ENCODE data around the gene F5.
A peak's percentile ranks its signal among the peaks of the same experiment; 100 is the strongest.
"Not testable (repeated sequence)": the region's sequence is repeated elsewhere in the genome, so short reads cannot be mapped to it uniquely, and the experiment has no call there.

The F5 gene

DNA sequence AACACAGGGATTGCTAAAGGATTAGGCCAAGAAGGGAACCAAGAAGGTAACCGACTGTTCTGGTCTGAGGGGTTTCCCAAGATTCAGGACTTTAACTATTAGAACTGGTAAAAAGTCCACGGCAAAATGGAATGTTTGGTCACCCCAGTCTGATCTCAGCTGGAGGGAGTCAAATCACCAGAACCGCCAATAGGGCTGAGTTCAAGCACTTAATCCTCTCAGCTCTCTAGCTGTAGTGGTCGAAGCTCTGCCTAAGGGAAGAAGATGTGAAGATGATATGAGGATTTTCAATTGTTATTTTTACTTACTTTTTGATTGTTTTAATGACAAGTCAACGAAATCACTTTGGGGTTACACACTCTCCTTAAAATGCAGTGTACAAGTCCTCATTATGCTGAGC lies 29.1 kb downstream of the F5 start:
- no peak for DNase-seq (ENCODE audit: low read depth, low spot score)
- H3K4me3 ChIP-seq (ENCODE audit: low read length), result no peak overlapping the region

DNA sequence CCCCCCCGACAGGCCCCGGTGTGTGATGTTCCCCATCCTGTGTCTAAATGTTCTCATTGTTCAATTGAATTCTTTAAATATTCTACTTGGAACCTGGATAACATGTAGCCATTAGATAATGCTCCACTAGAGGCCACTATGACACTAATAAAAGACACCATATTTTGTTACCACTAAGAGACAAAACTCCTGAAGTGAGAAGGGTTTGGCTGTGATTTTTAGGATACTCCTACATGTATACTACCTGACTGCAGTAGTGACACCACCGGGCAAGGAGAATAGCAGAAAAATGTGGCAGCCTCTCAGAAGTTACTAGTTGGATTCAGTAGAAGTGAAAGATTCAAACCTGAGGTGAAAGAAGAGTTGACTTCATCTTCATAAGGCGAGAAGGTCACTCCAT lies 36.0 kb downstream of the F5 start:
- DNase-seq (ENCODE audit: low read depth, low spot score), result peak; percentile 59
- H3K4me3 ChIP-seq (ENCODE audit: low read length), result no peak overlapping the region

DNA sequence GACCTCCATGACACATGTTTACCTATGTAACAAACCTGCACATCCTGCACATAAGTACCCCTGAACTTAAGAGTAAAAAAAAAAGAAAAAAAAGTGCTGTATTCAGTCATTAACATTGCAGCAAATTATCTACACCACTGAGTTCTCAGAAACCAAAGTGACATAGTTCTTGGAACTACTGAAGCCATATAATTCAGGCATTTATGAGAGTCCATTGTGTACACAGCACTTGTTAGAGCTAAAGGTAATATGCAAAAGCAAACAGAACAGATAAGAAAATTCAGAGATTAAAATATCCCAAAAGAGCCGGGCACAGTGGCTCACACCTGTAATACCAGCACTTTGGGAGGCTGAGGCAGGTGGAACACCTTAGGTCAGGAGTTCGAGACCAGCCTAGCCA lies 38.0 kb downstream of the F5 start:
- no peak for DNase-seq (ENCODE audit: low read depth, low spot score)
- no peak overlapping the region for H3K4me3 ChIP-seq (ENCODE audit: low read length)

DNA sequence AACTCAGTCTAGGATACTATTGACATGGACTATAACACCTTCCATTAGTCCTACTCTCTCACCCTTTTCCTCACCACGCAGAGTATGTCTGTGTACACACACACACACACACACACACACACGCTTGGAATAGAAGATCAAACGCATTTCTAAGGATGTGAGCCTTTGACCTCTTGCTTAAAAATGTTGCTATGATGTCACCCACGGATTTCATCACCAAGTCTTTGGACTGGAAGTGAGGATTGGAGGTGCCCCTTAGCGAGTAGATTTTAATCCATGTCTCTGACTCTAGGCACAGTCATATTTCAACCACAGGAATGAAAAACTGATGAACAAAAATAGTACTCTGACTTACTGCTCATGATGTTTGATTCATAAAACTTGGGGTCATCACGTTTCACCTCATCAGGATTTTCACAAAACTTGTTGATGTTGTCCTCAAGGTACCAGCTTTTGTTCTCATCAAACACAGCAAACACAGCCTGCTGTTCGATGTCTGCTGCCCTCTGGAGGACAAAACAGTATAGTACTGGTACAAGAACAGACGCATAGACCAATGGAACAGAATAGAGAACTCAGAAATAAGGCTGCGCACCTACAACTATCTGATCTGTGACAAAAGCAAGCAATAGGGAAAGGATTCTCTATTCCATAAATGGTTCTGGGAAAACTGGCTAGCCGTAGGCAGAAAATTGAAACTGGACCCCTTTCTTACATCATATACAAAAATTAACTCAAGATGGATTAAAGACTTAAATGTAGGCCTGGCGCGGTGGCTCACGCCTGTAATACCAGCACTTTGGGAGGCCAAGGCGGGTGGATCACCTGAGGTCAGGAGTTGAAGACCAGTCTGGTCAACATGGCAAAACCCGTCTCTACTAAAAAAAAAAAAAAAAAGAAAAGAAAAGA lies 39.9 kb downstream of the F5 start:
- DNase-seq (ENCODE audit: low read depth, low spot score), result peak; percentile 76
- no peak overlapping the region for H3K4me3 ChIP-seq (ENCODE audit: low read length)

DNA sequence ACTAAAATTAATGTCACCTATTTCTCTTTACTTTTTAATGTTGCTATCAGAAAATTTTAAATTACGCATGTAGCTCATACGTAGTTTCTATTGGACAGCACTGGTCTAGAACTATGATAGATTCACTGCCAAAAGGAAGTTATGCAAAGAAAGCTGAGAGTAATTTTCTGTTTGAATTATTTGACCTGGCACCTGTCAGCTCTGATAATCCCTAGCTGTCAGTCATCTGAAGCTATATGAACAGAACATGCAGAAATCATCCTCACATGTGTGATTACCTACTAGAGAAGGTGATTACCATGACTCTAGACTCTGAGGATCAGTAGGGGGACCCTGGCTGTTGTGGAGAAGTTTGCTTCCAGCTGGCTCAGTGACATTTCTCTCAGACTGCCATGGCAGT lies 40.8 kb downstream of the F5 start:
- H3K4me3 ChIP-seq (ENCODE audit: low read length), result no peak overlapping the region
- DNase-seq (ENCODE audit: low read depth, low spot score), result no peak

DNA sequence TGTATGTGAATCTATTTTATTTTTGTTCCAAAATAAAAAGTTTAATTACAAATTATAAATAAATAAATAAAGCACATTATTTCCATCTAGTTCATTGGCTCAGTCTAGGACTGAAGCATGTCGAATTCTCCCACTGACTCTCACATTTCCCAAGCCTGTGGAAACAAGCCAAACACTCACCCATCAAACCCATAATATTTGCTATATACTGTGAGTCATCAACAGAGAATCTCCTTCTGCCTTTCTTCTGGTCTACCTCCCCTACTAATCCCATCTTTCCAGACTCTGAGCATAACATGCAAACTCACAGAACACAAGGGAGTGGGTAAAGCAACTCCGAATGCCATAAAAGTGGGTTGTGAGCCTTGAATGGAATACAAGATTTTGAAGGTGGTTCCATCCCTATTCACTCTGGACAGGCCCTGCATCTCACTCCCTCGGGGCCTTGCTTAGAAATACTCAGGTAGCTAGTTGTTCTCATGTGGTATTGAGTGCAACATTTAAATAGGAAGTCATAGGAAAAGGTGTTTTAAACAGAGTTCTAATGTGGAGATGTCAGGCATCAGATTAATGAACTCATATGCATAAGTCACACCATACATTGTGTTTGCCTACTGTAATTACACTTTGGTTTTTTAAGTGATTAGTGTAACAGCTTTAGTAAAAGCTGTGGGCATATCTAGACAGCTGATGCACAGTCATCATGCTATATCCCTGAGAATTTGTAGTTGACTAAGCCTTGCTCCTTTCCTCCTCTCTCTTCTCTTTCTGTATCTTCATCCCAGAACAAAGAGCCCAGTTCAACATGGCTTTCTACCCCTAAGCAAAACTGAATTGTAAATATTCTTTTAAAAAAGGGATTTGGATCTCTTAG lies 47.0 kb downstream of the F5 start:
- H3K4me3 ChIP-seq (ENCODE audit: low read length), result no peak overlapping the region
- DNase-seq (ENCODE audit: low read depth, low spot score), result no peak

DNA sequence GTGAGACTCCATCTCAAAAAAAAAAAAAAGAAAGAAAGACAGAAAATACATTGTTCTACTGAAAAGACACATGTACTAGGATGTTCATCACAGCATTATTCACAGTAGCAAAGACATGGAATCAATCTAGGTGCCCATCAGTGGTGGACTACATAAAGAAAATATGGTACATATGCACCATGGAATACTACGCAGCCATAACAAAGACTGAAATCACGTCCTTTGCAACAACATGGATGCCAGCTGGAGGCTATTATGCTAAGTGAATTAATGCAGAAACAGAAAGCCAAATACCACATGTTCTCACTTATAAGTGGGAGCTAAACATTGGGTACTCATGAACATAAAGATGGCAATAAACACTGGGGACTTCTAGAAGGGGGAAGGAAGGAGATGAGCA lies 51.6 kb downstream of the F5 start:
- no peak overlapping the region for H3K4me3 ChIP-seq (ENCODE audit: low read length)
- no peak for DNase-seq (ENCODE audit: low read depth, low spot score)

DNA sequence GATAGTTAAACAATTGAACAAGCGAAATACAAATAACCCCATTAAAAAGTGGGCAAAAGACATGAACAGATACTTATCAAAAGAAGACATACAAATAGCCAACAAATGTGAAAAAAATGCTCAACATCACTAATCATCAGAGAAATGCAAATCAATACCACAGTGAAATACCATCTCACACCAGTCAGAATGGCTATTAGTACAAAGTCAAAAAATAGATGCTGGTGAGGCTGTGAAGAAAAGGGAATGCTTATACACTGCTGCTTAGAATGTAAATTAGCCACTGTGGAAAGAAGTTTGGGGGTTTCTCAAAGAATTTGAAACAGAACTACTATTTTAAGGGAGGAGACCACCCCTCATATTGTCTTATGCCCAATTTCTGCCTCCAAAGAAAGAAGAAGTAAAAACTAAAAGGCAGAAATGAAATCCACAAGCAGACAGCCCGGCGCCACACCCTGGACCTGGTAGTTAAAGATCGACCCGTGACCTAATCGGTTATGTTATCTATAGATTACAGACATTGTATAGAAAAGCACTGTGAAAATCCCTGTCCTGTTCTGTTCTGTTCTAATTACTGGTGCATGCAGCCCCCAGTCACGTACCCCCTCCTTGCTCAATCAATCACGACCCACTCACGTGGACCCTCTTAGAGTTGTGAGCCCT lies 52.6 kb downstream of the F5 start:
- H3K4me3 ChIP-seq (ENCODE audit: low read length); DNase-seq (ENCODE audit: low read depth, low spot score): not testable (repeated sequence)

DNA sequence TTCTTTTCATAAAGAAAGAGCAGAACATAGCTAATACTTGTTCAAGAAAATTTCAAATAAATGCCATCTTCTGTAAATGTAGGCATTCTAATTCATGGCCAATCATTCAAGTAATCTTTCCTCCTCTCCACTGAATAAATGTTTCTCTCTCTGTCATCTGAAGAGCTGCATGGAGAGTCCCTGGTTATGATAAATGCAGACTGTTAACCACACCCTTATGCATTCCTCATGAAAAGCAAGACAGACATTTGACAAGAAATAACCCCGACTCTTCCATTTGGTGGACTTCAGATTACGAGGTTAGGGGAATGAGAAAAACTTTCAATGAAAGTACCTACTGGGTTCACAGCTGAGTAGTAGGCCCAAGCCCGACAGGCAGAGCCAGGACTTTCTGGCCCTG lies 55.8 kb downstream of the F5 start:
- no peak for DNase-seq (ENCODE audit: low read depth, low spot score)
- no peak overlapping the region for H3K4me3 ChIP-seq (ENCODE audit: low read length)

DNA sequence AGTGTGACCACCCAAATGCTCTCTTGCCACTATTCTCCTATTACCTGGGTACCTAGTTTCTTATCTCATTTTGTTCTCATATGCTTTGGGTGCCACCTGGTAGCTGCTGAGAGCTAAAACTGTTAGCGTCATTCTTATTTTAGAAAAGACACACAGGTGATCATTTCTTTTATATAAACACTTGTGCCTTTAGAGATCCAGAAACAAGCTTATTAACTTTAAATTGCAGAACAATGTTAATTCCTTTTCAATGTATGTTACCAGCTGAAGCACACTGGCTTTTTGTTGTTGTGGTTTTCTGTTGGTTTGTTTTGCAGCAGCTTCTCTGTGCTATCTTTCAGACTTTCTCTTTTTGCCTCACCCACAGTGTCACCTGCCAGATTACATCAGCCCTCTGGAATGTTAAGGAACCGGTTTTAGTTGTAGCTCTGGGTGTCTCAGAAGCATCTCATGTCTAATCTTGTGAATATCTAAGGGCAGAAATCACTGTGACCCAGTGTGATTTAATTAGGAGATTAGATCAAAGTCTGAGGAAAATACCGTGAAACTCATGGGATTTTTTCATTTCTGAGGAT lies 57.1 kb downstream of the F5 start:
- no peak overlapping the region for H3K4me3 ChIP-seq (ENCODE audit: low read length)
- DNase-seq (ENCODE audit: low read depth, low spot score), result peak; percentile 62

DNA sequence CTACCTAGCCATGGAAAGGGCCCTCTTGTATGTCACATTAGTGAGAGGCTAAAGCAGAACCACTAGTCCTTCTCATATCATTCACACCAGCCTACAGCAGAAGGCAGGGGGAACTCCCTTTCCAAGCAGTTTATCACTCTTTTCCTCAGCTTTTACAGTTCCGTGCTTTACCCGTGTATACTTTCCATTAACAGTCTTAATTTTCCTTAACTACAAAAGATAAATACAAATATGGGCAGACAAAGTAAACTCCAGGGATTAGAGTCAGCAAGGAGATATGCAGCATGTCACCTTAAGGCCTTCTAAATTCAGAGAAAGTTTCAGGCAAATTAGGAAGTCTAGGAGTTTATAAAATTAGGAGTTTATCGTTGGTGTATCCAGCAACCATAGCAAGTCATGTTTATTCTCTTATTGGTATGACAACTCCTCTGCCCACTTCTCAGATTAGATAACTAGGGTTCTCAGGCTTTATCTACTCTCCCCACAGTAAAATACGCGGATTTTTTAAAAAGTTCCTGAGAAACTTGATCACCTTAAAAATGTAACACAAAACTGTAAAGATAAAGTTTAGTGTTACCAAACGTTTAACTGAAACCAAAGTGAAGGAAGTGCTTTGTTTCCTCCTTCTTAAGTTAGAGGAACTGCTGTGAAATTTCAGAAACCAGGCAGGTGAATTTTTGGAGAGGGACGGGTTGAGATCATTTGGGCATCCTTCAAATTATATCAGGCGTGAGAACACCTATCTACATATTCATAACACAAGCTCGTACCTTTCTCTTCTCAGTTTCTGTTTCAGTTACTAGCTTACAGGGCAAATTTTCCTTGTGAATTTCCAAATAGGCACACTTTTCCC lies 57.8 kb downstream of the F5 start:
- DNase-seq (ENCODE audit: low read depth, low spot score), result no peak
- H3K4me3 ChIP-seq (ENCODE audit: low read length), result no peak overlapping the region

DNA sequence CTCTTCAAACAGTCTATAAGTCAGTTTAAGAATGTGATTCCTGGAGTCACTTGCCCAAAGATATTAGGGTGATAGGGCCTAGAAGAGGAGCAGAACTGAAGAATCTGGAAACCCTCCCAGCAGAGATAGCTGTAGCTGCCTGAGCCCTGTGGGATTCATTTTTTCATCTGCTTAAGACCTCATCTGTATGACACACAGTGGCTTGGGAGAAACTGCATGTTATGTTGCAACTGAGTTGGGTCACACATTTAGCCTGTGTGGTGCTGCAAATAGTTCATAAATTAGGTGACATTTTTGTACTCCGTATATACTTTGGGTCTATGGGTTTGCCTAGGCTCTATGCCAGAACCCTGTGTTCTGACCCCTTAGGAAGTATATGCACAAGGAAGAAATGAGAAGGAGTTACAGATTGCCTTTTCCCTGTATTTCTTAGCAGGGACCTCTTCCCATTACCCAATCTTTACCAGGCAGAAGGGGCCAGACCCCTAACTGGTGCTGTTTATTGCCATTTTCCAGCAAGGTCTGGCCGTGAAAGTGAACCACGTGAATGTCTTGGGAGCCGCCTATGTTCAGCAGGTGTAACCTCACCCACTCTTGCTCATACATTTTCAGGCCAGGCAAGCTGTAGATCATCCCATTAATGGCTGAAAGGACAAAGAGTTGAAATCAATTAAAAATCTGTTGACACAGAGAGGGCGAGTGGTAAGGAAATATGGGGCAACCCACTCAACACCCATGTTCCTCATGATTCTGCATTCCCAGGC lies 58.6 kb downstream of the F5 start:
- DNase-seq (ENCODE audit: low read depth, low spot score), result no peak
- H3K4me3 ChIP-seq (ENCODE audit: low read length), result no peak overlapping the region

DNA sequence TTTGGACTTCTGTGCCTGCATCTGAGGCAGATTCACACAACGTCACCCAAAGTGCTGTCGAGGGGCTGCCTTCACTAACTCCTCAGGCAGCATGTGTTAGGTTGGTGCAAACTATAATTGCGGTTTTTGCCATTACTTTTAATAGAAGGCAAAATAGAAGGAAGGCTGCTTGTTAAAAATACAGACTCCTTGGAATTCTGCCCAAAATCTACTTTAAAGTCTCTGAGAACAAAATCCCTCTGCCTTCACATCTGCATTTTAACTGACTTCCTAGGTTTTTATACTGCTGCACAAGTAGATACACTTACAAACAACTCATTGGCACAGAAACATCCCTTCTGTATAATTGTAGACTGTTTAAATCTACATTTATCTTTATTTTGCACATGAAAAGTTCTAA lies 59.3 kb downstream of the F5 start:
- H3K4me3 ChIP-seq (ENCODE audit: low read length), result no peak overlapping the region
- DNase-seq (ENCODE audit: low read depth, low spot score), result no peak

DNA sequence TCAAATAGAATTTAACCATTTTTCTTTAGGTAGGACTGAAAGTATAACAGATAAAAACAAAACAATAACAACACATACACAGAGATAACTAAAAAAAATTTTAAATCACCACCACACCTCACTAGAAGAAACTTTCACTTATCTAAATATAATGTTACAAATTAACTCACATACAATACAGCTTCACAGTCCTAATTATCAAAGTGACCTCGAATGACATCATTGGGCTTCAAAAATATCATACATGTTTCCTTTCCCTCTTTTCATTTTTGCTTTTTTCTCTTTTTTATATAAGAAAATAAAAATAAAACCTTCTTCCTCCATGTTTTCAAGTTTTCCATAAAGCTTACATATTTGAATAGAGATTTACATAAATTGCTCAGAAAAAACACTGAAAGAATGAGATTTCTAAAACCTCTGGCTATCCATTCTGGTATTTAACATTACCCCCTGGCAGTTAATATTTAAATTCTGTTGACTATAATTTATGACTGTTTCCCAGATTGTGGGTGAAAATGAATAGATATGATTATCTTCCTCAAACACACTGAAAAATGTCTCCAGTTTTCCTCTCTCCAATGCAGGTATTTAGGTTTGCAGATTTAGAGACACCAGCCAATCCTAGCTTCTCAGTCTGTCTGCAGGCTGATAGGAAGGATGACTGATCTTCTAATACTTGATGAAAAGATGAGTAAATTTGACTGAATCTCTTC lies 60.0 kb downstream of the F5 start:
- no peak overlapping the region for H3K4me3 ChIP-seq (ENCODE audit: low read length)
- DNase-seq (ENCODE audit: low read depth, low spot score), result no peak

DNA sequence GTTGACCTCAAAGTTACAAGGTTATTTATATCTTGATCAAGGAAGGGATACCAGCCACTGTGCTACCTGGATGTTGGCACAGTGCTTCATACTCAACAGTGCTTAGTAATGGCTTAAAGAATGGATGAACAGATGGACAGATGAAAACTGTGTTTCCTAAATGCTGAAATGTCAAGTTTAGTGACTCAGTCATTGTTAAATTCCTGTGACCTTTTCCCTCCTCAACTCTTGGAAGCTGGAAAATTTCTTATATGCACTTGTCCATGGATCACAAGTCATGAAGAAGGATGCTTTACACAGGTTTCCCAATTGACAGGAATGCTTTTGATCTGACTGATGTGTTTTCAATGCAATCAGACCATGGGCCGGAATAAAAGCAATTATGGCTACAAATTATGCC lies 60.9 kb downstream of the F5 start:
- H3K4me3 ChIP-seq (ENCODE audit: low read length), result no peak overlapping the region
- DNase-seq (ENCODE audit: low read depth, low spot score), result no peak

DNA sequence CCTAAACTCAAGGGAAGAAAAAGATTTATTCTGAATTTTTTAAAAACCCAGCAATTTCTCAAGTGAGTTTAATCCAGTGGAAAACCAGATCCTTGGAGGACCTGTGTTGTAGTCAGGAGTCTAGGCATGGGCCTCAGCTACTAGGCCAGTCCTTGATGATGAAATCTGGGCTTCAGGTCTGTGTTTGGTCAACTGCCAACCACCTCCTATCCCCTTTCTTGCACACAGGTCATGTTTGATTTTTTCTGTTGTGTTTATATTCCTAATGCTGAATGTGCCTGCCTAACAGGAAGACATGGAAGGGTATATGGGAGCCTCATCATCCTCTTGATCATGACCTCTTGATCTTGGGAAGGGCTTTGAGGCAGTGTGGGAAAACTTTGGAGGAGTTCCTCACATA lies 62.4 kb downstream of the F5 start:
- no peak overlapping the region for H3K4me3 ChIP-seq (ENCODE audit: low read length)
- no peak for DNase-seq (ENCODE audit: low read depth, low spot score)

DNA sequence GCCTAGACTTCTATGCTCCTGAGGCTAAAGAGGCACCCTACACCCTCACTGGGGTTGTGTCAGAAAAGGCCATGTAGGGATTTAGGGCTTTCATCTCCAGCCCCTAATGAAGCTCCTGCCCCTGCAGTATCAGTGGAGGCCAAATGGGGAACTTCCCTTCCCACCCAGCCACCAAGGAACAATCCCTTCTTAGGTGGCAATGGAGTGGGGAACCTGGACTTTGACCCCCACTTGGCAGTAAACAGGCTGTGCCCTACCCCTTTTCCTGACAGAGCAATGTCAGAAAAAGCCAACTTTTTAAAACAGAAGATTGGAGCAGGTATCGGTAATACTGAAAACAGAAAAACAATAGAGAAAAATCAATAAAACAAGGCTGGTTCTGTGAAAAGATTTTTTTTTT lies 65.1 kb downstream of the F5 start:
- DNase-seq (ENCODE audit: low read depth, low spot score), result no peak
- H3K4me3 ChIP-seq (ENCODE audit: low read length), result no peak overlapping the region
